ENCODE measurements around the gene KRT7.

DNA sequence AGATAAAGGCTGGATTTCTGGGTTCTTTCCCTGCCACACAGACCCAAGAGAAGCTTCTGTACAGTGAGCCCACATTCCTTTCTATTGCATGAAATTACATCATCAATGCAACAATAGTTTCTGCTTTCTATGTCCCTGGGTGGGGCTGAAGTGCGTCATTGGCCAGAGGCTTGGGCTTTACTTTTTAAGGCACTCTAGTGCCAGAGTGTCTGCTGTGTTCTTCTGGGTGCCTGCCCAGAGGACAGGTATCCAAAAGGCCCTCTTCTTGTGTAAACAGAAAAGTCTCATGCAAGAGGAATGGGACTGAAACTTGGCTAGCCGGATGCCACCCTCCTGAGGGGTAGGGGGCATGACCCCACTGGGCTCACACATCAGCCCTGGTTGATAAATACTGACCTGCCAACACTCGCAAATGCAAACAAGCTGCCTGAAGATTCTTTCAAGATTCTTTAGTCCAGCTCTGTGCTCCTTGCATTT is 47.3 kb downstream of the KRT7 start:
- TF ChIP-seq, protein P1, sequence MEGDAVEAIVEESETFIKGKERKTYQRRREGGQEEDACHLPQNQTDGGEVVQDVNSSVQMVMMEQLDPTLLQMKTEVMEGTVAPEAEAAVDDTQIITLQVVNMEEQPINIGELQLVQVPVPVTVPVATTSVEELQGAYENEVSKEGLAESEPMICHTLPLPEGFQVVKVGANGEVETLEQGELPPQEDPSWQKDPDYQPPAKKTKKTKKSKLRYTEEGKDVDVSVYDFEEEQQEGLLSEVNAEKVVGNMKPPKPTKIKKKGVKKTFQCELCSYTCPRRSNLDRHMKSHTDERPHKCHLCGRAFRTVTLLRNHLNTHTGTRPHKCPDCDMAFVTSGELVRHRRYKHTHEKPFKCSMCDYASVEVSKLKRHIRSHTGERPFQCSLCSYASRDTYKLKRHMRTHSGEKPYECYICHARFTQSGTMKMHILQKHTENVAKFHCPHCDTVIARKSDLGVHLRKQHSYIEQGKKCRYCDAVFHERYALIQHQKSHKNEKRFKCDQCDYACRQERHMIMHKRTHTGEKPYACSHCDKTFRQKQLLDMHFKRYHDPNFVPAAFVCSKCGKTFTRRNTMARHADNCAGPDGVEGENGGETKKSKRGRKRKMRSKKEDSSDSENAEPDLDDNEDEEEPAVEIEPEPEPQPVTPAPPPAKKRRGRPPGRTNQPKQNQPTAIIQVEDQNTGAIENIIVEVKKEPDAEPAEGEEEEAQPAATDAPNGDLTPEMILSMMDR (IDR thresholded peaks at IDR 0.05; ENCODE audit: insufficient read depth, low read length, poor library complexity, severe bottlenecking) = no peak
- no peak for TF ChIP-seq EZH2phosphoT487 (conservative IDR thresholded peaks at IDR 0.05; ENCODE audit: low read length)
